ENCODE data around the gene CACNA2D4.
A peak's percentile ranks its signal among the peaks of the same experiment; 100 is the strongest.

CACNA2D4 gene, protein sequence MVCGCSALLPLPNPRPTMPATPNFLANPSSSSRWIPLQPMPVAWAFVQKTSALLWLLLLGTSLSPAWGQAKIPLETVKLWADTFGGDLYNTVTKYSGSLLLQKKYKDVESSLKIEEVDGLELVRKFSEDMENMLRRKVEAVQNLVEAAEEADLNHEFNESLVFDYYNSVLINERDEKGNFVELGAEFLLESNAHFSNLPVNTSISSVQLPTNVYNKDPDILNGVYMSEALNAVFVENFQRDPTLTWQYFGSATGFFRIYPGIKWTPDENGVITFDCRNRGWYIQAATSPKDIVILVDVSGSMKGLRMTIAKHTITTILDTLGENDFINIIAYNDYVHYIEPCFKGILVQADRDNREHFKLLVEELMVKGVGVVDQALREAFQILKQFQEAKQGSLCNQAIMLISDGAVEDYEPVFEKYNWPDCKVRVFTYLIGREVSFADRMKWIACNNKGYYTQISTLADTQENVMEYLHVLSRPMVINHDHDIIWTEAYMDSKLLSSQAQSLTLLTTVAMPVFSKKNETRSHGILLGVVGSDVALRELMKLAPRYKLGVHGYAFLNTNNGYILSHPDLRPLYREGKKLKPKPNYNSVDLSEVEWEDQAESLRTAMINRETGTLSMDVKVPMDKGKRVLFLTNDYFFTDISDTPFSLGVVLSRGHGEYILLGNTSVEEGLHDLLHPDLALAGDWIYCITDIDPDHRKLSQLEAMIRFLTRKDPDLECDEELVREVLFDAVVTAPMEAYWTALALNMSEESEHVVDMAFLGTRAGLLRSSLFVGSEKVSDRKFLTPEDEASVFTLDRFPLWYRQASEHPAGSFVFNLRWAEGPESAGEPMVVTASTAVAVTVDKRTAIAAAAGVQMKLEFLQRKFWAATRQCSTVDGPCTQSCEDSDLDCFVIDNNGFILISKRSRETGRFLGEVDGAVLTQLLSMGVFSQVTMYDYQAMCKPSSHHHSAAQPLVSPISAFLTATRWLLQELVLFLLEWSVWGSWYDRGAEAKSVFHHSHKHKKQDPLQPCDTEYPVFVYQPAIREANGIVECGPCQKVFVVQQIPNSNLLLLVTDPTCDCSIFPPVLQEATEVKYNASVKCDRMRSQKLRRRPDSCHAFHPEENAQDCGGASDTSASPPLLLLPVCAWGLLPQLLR

DNA sequence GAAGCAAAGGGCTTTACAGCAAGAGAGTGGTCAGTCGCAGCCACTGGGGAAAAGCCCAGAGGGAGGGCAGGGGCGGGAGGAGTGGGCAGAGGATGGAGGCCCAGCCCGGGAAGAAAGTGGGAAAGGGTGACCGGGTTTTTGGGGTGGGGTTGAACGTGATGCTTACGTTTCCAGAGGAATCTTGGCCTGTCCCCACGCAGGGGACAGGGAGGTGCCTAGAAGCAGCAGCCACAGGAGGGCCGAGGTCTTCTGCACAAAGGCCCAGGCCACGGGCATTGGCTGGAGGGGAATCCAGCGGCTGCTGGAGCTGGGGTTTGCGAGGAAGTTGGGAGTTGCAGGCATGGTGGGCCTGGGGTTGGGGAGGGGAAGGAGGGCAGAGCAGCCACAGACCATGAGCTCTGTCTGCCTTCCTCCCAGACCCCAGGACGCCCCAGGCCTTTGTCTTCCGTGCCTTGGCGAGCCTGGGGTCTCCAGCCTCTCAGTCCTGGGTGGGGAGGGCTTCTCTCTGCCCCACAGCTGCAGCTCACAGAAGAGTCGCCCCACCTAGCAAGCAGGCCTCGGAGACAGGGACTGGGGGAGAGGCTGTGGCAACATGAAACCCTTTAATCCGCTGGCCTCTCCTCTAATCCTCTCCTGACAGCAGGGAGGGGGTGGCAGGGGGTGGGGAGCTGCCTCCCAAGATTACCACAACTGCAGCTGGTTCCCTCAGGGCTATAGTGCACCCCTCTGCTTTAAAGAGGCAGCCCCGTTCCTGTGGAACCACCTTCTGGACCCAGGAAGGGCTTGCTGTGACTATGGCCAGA lies at the start of gene CACNA2D4:
Gene CACNA2D4, minus strand, starts transcription at position 572 of the 803 bp plus-strand sequence. Its CDS starts 179 bp downstream, at position 393.
- Histone ChIP-seq H3K4me1 (peaks cover 0 to 15% (median 5%) of the 10 kb centered on the region in 4 donors), H3K27ac (no peak within 1 kb of the TSS), H3K36me3 (no peaks in the 10 kb centered on the region), H3K4me3 (peak within 1 kb of the TSS; percentile 14 to 26), H3K9me3 (no peaks in the 10 kb centered on the region), H3K27me3 (no peaks in the 10 kb centered on the region)
- intact Hi-C loops (cut with DNase I; ENCODE audit: low total_unique reads) = loop anchor here (10.0 kb wide), 1 partner anchor 103 kb away; no protein-coding TSS in a partner anchor
- DNase-seq = peak in 1 of 2 donors; percentile 62
- TF ChIP-seq CTCF (IDR thresholded peaks at IDR 0.05) = no peak

DNA sequence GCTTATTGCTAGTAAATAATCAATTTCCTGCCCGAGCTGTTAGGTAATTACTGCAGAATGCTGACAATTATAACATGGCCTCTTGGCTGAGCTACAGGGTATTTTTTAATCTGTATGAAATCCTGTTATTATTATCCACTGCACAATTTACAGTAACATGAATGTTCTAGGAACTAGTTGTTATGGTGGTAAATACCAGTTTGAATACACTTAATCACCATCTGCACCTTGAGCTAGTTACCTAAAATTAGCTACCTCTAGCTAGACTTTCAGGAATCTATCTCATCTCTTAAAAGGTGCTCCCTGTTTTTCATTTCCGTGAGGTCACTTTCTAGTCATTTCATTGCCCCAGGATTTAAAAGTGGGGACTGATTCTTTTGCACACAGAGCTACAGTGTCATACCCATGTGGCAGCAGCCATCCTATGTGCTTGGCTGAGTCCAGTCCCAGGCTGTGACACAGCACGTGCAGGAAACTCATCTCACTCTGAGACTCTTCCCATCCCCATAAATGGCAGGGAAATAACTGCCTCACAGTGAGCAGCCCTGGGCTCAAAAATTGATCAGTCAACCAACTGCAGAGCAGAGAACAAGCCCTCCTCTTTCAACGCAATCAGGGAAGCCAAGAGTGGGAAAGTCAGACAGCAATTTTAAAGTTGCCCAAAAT lies 48.2 kb upstream of the CACNA2D4 start:
- intact Hi-C loops (cut with DNase I; ENCODE audit: low total_unique reads) = no loop called here
- Histone ChIP-seq H3K4me3 (no peak overlapping the region), H3K36me3 (peaks cover 15 to 32% (median 21%) of the 10 kb centered on the region in 3 donors), H3K9me3 (no peaks in the 10 kb centered on the region), H3K4me1 (peaks cover 0 to 63% (median 14%) of the 10 kb centered on the region in 4 donors), H3K27ac (peak overlapping the region; percentile 87 to 88), H3K27me3 (no peaks in the 10 kb centered on the region)
- no peak for DNase-seq
- TF ChIP-seq CTCF (IDR thresholded peaks at IDR 0.05) = no peak

- no peak for DNase-seq
- peak overlapping the region; percentile 87 to 88 for H3K27ac ChIP-seq
- H3K27me3 ChIP-seq = no peaks in the 10 kb centered on the region
- intact Hi-C loops (cut with DNase I; ENCODE audit: low total_unique reads) = no loop called here
- H3K9me3 ChIP-seq = no peaks in the 10 kb centered on the region
- no peak for TF ChIP-seq CTCF (IDR thresholded peaks at IDR 0.05)
- H3K36me3 ChIP-seq = peaks cover 15 to 40% (median 21%) of the 10 kb centered on the region in 3 donors
- no peak overlapping the region for H3K4me3 ChIP-seq
- peaks cover 0 to 55% (median 11%) of the 10 kb centered on the region in 4 donors for H3K4me1 ChIP-seq
Observed at GRCh38 chr12:1965916-1966315, 47.5 kb upstream of the CACNA2D4 start.

DNA sequence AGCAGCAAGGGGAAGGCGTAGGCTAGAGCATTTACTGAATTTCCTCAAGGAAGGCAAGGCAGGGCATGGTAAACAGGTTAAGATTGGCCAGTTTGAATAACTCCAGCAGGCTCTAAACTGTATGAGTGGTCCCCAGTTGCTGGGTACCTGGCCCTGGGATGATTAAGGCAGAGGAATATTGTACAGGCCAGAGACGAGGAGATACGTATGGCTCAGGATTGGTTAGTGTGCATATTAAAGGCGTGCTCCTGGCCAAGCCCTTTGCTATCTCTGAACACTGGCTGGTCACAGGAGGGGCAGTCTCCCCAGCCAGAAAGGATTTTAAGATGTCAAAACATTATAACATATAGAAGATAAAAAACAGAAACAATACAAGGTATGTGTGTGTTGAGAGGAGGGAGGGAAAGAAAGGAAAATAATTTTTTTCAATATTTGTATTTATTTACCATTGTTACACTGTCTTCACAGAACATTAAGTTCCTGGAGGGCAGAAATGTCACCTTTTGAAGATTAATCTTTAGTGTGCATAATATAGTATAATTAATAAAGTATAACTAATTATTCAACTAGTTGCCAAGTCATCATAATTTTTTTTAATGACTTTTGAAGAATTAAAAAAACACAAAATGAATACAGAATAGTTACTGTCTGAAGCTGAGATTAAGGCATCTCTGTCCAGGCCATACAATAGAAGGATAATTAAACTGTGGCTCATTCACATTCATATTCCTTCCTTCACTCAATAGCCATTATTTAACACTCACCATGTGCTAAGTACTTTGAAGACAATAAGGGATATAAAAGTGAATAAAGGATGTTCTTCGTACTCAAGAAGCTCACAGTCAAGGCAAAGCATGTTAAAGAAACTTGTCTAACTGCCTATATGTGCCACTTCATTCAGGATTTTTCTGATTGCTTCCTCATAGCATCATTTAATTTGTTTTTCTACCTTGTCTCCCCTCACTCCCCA lies 43.9 kb upstream of the CACNA2D4 start:
- intact Hi-C loops (cut with DNase I; ENCODE audit: low total_unique reads) = no loop called here
- TF ChIP-seq CTCF (IDR thresholded peaks at IDR 0.05) = no peak
- Histone ChIP-seq H3K4me1 (peaks cover 0 to 19% (median 2%) of the 10 kb centered on the region in 4 donors), H3K27ac (no peak overlapping the region), H3K4me3 (no peak overlapping the region), H3K36me3 (peaks cover 23 to 43% (median 24%) of the 10 kb centered on the region in 3 donors), H3K9me3 (no peaks in the 10 kb centered on the region), H3K27me3 (no peaks in the 10 kb centered on the region)
- no peak for DNase-seq
